GM21515 (cell line): ENCODE measurements around the gene PLIN3.
"Not testable (repeated sequence)": the region's sequence is repeated elsewhere in the genome, so short reads cannot be mapped to it uniquely, and the experiment has no call there.

Experiments used
- ATAC-seq: cut with Tn5 transposase; IDR thresholded peaks from one replicate; pipeline ENCODE4 v1.9.1; 2021; ENCODE audit not compliant: unreplicated experiment

PLIN3 gene

GRCh38 chr19:4847190-4847973 is 20.1 kb downstream of the PLIN3 start:
- ATAC-seq: no peak

DNA sequence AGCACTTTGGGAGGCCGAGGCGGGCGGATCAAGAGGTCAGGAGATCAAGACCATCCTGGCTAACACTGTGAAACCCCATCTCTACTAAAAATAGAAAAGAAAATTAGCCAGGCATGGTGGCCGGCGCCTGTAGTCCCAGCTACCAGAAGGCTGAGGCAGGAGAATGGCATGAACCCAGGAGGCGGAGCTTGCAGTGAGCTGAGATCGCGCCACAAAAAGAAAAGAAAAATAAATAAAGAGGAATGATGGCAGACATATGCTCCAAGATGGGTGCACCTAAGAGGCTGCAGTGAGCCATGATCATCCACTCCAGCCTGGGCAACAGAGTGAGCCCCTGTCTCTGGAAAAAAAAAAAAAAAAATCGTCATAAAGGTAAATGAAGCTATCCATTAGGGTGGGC is 21.5 kb downstream of the PLIN3 start:
- ATAC-seq: not testable (repeated sequence)

DNA sequence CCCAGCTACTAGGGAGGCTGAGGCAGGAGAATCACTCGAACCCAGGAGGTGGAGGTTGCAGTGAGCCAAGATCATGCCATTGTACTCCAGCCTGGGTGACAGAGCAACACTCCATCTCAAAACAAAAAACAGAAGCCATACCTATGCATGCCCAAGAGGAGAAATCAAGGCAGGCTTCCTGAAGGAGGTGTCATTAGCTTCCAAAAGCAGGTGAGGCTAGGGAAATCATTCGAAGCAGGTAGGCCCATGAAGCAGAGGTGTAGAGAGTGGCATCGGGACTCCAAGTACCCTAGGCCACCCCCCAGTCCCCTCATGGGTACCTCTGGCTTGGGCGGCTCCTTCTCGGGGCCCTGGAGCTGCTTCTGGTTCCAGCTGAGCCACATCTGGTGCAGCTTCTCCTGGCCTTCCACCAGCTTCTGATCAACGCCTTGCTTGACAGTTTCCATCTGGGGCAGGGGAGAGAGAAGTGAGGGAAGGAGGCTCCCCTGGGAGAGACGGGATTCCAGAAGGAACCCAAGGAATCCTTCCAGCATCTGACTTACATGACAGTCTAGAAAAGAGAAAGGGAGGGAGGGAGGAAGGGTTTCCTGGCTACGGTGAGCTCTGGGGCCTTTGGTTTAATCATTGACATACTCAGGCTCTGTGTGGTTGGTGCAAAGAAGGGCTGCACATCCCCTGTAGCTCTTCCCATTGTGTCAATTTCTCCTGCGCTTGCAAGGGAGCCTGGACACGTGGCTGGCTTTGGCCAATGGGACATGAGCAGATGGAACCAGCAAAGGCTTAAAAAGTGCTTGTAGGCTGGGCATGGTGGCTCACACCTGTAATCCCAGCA is 22.9 kb downstream of the PLIN3 start:
- no peak for ATAC-seq

- no peak for ATAC-seq
Measured at GRCh38 chr19:4843647-4843965, 23.9 kb downstream of the PLIN3 start.

- no peak for ATAC-seq
Measured at GRCh38 chr19:4839192-4839591, 28.3 kb downstream of the PLIN3 start.

- ATAC-seq: no peak
Measured at GRCh38 chr19:4832776-4833175, 34.7 kb downstream of the PLIN3 start.

DNA sequence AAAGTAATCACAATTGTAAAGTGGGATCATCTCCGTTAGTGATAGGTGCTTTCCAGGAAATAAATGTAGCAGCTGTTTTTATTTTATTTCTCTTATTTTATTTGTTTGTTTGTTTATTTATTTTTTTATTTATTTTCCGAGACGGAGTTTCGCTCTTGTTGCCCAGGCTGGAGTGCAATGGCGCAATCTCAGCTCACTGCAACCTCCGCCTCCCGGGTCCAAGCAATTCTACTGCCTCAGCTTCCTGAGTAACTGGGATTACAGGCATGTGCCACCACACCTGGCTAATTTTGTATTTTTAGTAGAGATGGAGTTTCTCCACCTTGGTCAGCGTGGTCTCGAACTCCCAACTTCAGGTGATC is 35.5 kb downstream of the PLIN3 start:
- not testable (repeated sequence) for ATAC-seq

GRCh38 chr19:4831304-4831978 is 36.0 kb downstream of the PLIN3 start, which contains the start of gene TICAM1:
Gene TICAM1, minus strand, starts transcription at chr19:4831712. Its CDS starts 13,335 bp downstream, at chr19:4818377.
- ATAC-seq: no peak

- ATAC-seq: no peak
Measured at GRCh38 chr19:4830768-4831265, 36.6 kb downstream of the PLIN3 start.

GRCh38 chr19:4830332-4830731 is 37.1 kb downstream of the PLIN3 start:
- no peak for ATAC-seq

GRCh38 chr19:4829001-4829712 is 38.3 kb downstream of the PLIN3 start:
- ATAC-seq: no peak

DNA sequence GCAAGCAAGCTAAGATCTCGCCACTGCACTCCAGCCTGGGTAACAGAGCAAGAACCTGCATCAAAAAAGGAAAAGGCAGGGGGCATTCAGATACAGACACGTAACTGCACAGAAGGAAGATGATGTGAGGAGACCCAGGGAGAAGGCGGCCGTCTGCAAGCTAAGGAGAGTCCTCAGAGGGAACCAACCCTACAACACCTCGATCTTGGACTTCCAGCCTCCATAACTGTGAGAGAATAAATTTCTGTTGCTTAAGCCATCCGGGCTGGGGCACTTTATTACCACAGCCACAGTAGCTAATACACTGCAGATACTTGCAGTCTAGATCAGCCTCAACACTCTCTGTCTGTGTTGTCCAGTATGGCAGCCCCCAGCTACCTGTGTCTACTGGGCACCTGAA is 43.9 kb downstream of the PLIN3 start:
- ATAC-seq: no peak

- ATAC-seq: not testable (repeated sequence)
Measured at GRCh38 chr19:4822354-4822753, 45.1 kb downstream of the PLIN3 start.

DNA sequence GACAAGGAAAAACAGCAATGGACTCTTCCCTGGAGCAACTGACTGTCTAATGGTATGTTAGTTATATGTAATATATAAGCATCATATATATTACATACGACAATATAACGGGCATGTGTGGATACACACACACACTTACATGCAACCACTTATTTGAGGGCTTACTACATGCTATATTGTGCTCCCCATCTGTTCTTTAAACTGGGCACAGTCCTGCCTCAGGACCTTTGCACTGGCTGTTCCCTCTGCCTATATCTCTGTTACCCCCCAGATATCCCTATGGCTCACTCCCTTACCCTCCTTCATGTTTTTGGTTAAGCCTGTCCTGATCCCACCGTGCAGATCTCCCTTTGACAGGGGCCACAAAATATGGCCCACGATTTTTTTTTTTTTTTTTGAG is 46.2 kb downstream of the PLIN3 start:
- no peak for ATAC-seq

- no peak for ATAC-seq
Measured at GRCh38 chr19:4817467-4818277, 49.8 kb downstream of the PLIN3 start.

GRCh38 chr19:4816950-4817278 is 50.6 kb downstream of the PLIN3 start:
- ATAC-seq: no peak

DNA sequence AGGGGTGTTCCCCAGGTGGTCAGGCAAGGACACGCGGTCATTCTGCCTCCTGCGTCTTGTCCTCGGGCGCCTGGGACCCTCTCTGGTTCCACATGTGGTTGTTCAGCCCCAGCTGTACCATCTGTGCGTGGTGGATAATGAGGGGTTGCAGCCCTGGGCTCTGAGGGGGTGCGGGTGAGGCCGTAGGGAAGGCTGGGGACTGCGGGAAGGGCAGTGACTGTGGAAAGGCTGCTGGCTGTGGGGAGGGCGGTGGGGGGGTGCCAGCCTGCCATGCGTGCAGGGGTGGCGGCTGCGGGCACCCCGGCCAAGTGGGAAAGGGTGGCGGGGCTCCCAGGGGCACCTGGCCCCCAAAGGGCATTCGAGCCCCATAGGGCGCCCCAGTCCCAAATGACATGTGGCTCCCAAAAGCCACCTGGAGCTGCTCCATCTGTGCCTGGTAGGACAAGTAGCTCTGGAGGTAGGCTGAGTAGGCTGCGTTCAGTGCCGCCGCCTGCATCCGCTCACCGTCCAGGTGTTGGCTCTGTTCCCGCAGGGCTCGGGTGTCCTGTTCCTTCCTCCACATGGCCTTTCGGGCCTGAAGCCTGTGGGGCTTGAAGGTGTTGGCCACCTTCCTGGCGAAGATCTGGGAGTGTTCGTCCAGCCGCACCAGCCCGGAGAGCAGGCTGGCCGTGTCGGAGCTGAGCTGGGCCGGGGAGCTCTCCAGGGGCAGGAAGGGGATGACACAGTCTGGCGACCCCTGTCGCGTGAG is 51.1 kb downstream of the PLIN3 start:
- no peak for ATAC-seq

DNA sequence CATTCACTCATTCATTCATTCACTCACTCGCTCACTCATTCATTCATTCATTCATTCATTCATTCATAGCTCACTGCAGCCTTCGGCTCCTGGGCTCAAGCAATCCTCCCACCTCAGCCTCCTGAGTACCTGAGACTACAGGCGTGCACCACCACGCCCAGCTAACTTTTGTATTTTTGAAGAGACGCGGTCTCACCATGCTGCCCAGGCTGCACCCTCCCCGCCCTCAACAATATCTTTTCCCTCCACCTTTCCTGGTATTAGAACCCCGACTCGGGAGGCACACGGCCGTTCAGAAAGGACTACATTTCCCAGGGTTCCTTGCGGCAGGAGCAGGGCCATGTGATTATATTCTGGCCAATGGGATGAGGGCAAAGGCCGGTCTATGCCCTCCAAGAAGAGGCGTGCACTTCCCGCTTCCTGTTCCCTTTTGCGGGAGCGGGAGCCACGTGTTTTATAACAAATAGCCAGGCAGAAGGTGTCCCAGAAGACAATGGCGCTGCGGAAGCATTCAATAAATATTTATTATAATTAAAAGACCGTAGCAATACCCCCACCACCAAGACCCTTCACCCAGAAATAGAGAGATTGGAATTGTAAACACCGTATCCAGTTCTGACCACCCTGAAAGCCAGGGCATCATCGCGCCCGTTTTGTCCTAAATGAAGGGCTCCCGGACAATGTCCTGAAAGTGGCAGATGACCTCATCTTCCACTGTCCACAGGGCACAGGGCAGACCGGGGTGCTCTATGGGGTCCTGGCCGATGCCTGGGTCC is 51.9 kb downstream of the PLIN3 start:
- no peak for ATAC-seq
